Measurements from ENCODE around the gene APBB1IP. TPM values are rescaled to one million over a fixed set of nuclear protein-coding genes. Genes with fewer than 3 reads are reported as not detected.

APBB1IP gene
- total and polyA plus RNA-seq, 2 donors (not counting 1 experiment from before 2014, with no cell fraction given), result 60.1 to 97.0 TPM

Small RNA genes lying within 50 kb of the gene (small RNA-seq; reads per million reads assigned to genes)
- not detected for gene RNA5SP307 (ENCODE audit: insufficient read length, low read depth, low replicate concordance)

Other genes starting within 250 kb of the APBB1IP start
- gene GAD2, start 221.6 kb upstream of the APBB1IP start, total RNA-seq, result not detected in 2 replicates
- gene GAD2, start 221.6 kb upstream of the APBB1IP start, polyA plus RNA-seq, result not detected in 2 replicates

Data from B cell (primary cell).